Measurements from ENCODE around the gene RIPK4. TPM values are rescaled to one million over a fixed set of nuclear protein-coding genes. Genes with fewer than 3 reads are reported as not detected.
A peak's percentile ranks its signal among the peaks of the same experiment; 100 is the strongest.

Gene RIPK4
- total and polyA plus RNA-seq, 3 donors from 2014 or later, result 3.9 to 10.2 (median 5.9) TPM

DNA sequence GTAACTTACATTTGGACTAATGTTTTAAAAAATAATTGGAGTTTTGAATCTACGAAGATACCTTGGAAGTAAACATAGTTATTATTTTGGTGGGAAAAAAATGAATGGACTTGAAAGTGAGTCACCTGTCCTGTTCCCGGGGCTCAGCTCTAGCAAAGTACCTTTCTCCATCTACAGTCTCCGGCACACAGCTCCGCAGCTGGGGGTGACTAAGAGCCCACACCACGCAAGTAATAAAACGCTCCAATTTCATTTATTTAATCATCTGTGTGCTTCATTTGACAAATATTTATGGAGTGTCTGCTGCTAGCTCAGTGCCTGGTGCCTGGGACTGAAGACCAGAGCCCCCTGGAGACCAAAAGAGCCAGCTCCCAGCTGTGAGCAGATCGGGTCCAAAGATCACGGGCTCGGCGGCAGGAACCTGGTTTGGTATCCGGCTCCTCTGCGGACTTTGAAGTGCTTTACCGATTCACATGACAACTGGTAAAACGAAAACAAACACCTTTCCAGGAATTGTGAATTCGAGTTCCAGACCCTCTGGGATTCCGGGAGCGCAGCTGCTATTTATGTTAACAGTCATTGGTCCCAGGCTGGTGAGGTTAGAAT is 1.7 kb upstream of the RIPK4 start:
- no peaks in the 10 kb centered on the region for H3K9me3 ChIP-seq
- peaks cover 6% of the 10 kb centered on the region for H3K27me3 ChIP-seq
- H3K4me3 ChIP-seq, result no peak overlapping the region
- H3K36me3 ChIP-seq (ENCODE audit: low read depth, missing control alignments), result no peaks in the 10 kb centered on the region
- H3K27ac ChIP-seq, result no peak overlapping the region
- no peaks in the 10 kb centered on the region for H3K4me1 ChIP-seq
- no peak for DNase-seq
- intact Hi-C loops (cut with DNase I; ENCODE audit: low total_unique reads), result no loop called here
- TF ChIP-seq, protein P1, sequence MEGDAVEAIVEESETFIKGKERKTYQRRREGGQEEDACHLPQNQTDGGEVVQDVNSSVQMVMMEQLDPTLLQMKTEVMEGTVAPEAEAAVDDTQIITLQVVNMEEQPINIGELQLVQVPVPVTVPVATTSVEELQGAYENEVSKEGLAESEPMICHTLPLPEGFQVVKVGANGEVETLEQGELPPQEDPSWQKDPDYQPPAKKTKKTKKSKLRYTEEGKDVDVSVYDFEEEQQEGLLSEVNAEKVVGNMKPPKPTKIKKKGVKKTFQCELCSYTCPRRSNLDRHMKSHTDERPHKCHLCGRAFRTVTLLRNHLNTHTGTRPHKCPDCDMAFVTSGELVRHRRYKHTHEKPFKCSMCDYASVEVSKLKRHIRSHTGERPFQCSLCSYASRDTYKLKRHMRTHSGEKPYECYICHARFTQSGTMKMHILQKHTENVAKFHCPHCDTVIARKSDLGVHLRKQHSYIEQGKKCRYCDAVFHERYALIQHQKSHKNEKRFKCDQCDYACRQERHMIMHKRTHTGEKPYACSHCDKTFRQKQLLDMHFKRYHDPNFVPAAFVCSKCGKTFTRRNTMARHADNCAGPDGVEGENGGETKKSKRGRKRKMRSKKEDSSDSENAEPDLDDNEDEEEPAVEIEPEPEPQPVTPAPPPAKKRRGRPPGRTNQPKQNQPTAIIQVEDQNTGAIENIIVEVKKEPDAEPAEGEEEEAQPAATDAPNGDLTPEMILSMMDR (IDR thresholded peaks at IDR 0.05), result no peak
- no peak for TF ChIP-seq POLR2A (IDR thresholded peaks at IDR 0.05)
- WGBS, 2 donors, result 9 to 12% methylated on average over 14 to 17 of the region's 17 CpGs

DNA sequence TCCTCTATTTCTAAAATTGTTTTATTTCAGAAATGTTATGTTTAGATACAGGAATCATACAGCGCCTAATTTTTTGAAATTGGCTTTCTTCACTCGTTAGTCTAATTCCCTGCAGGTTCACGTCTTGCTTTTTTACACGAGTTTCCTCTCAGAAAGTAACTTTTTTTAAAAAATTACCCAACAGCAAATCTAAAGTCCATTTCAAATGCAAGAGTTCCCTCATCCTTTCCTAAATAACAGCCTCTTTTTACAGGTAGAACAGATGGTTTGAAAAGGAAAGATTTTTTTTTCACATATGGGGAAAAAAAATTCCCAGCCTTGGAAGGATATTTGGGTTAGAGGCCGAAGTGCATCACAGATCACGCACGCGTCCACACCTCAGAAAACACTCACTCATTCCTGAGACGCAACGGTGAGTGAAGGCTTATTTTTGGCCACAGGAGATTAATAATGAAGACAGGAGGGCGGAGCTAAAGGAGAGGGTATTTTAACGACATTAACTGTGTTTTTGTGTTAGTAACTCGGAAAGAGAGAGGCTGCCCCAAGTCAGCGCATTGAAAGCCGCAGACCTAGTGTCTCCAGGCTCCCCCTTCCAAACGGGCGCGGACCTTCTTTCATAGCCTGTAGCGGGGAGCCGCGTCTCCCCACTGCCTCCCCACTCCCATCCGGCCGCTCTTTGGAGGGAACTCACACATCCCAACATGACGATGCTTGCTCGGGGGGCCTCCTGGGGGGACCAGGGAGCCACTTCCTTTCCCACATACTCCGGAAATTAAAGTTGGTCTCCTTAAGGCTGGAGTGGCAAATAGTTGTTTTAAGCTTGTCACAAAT is 969 bp upstream of the RIPK4 start:
- Histone ChIP-seq H3K27ac (no peak overlapping the region), H3K27me3 (peaks cover 6% of the 10 kb centered on the region), H3K4me3 (peak overlapping the region in 1 of 2 donors; percentile 62), H3K36me3 (ENCODE audit: low read depth, missing control alignments) (no peaks in the 10 kb centered on the region), H3K4me1 (no peaks in the 10 kb centered on the region), H3K9me3 (no peaks in the 10 kb centered on the region)
- DNase-seq, result no peak
- intact Hi-C loops (cut with DNase I; ENCODE audit: low total_unique reads), result no loop called here
- TF ChIP-seq, protein P1 (IDR thresholded peaks at IDR 0.05), result no peak
- TF ChIP-seq POLR2A (IDR thresholded peaks at IDR 0.05), result no peak
- 11% methylated on average over 26 of the region's 26 CpGs for WGBS, 2 donors

DNA sequence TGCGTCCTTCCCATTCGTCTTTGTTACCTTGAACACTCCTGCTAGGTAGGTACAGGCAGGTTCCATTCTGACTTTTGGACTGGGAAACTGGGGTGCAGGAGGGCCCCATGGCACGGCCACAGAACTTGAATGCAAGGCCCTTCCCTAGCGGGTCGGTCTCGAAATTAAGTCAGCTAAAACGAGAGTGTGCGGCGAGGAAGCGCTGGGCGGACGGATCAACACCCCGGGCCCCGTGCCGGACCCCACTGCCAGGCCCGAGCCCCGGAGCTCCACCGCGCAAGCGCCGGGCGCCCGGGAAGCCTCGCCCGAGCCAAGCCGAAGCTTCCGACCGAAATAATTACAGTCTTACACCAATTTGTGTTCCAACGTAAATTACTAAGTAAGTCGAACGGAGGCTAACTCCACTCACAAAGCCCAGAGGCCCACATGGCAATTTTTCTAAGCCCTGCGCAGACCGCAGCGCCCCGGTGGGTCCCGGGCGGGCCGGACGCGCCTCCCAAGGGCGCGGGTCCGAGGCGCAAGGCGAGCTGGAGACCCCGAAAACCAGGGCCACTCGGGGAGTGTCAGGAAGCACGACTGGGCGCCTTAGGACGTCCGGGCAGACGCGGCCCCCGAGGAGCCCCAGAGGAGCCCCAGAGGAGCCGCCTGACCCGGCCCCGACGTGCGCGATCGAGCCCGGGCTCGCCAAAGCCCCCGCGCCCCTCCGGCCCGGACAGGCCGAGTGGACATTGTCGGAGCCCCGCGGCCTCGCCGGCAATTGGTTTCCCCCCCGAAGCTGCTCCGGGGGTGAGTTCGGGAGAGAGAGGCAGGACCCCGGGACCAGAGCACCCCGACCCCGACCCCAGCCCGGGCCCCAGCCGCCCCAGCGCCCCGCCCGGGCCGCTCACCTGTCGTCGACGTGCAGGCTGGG is 624 bp downstream of the RIPK4 start:
- H3K27me3 ChIP-seq, result peaks cover 6% of the 10 kb centered on the region
- TF ChIP-seq, protein P1 (IDR thresholded peaks at IDR 0.05), result no peak
- TF ChIP-seq POLR2A (IDR thresholded peaks at IDR 0.05), result no peak
- H3K4me1 ChIP-seq, result no peaks in the 10 kb centered on the region
- no peak for DNase-seq
- no peaks in the 10 kb centered on the region for H3K9me3 ChIP-seq
- no peaks in the 10 kb centered on the region for H3K36me3 ChIP-seq (ENCODE audit: low read depth, missing control alignments)
- no peak overlapping the region for H3K27ac ChIP-seq
- intact Hi-C loops (cut with DNase I; ENCODE audit: low total_unique reads), result no loop called here
- H3K4me3 ChIP-seq, result peak overlapping the region; percentile 55 to 62
- 9 to 24% methylated on average over 8 to 75 of the region's 88 CpGs for WGBS, 2 donors

DNA sequence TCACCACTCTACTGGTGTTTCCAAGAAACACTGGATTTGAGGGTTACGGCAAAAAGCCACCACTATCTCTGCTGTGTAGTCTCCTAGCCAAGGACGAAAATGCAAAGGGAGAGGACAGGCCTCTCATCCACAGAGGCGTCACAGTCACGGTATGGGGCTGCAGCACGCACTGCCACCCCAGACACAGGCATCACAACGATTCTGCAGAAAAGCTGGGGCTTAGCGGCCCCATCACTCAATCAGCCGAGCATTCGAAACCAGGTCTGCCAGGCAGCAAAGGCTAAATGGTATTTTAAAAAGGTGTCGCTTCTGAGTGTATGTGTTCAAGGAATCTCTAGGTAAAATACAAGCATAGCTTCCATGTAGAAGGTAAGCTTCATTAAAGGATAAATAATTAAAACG is 1.4 kb downstream of the RIPK4 start:
- Histone ChIP-seq H3K4me3 (peak overlapping the region in 1 of 2 donors; percentile 62), H3K36me3 (ENCODE audit: low read depth, missing control alignments) (no peaks in the 10 kb centered on the region), H3K4me1 (no peaks in the 10 kb centered on the region), H3K27ac (no peak overlapping the region), H3K27me3 (peaks cover 6% of the 10 kb centered on the region), H3K9me3 (no peaks in the 10 kb centered on the region)
- DNase-seq, result no peak
- TF ChIP-seq, protein P1 (IDR thresholded peaks at IDR 0.05), result no peak
- TF ChIP-seq POLR2A (IDR thresholded peaks at IDR 0.05), result no peak
- intact Hi-C loops (cut with DNase I; ENCODE audit: low total_unique reads), result no loop called here
- WGBS, 2 donors, result 52 to 78% methylated on average over 11 of the region's 11 CpGs

All from testis (tissue), 3 donors.